HG02870 (cell line): ENCODE data around the gene SPTLC2.
A peak's percentile ranks its signal among the peaks of the same experiment; 100 is the strongest.

Source experiments
- ATAC-seq: cut with Tn5 transposase; IDR thresholded peaks from one replicate; pipeline ENCODE4 v1.9.1; 2021; ENCODE audit warnings: mild to moderate bottlenecking, moderate library complexity; ENCODE audit not compliant: unreplicated experiment

SPTLC2 gene

DNA sequence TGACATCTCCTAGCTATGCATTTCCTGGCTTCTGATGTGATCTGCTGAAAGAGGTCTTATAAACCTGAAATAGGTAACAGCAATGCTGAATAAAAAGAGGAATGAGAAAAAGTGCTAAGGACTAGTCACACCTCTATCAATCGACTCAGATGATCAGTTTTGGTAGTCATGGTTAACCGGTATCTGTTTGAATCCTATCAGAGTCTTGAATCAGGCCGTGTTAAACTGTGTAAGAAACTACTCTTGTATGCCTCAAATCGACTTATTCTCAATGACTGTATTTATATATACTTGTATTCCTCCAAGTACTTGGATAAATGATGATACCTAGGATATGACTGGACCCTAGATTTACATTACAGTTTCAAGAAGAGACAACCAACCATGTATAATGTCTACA, 107.1 kb downstream of the SPTLC2 start:
- no peak for ATAC-seq

DNA sequence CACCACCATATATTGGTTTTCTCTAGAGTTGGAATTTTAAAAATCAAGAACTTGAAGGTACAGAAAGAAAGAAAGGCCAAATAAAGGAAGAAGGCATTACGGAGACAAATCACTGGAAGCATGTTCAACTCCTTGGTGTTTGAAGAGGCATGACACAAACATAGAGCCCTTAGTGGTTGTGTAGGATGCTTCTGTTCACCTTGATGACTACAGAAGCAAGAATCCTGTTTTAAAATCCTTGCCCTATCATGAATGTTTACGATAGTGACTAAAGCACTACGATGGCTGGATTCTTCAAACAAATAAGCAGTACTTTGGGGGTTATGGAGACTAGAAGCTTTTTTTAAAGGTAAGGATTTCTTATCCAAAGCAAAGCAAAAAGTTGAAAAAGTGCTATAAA, 107.6 kb downstream of the SPTLC2 start:
- no peak for ATAC-seq

DNA sequence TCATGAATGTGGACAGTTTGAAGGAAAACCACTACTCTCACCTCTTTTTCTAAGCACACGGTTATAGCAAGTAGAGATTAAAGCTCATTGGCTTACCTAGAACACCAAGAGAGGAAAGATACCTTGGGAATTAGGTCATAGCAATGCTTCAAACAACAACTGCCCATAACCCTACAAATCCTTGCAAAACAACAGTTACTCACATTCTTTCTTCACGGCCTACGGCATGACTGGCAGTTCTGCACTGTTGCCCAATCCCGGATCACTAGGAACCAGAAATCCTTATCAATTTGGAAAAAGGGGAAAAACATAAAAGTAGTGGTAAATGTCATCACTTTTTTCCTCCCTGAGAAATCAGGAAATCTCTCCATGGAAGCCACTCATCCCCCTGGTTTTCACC, 108.2 kb downstream of the SPTLC2 start:
- ATAC-seq, result no peak

DNA sequence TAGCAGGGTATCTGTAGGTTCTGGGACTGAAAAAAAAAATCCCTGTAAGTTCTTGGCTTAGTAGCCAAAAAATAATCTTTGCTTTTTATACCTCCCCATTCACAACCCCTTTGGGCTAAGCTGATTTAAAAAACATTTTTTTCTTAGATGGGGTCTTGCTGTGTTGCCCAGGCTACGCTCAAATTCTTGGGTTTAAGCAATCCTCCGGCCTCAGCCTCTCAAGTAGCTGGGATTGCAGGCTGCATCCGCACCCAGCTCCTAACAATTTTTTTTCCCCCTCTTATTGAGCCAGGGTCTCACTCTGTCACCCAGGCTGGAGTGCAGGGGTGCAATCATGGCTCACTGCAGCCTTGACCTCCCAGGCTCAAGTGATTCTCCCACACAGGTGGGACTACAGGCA, 108.7 kb downstream of the SPTLC2 start:
- no peak for ATAC-seq

DNA sequence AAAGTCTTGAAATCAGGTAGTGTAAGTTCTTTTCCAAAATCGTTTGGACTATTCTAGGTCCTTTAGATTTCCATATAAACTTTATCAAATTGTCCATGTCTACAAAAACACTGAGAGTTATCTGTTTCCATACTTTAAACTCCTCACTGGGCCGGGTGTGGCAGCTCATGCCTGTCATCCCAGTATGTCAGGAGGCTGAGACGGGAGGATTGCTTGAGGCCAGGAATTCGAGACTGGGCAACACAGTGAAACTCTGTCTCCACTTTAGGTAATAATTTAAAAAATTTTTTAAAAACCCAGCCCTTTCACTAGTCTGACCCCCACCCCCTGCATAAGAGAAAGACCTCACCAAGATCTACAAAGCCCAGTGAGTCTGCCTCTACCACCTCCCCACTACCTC, 111.4 kb downstream of the SPTLC2 start:
- ATAC-seq, result no peak

DNA sequence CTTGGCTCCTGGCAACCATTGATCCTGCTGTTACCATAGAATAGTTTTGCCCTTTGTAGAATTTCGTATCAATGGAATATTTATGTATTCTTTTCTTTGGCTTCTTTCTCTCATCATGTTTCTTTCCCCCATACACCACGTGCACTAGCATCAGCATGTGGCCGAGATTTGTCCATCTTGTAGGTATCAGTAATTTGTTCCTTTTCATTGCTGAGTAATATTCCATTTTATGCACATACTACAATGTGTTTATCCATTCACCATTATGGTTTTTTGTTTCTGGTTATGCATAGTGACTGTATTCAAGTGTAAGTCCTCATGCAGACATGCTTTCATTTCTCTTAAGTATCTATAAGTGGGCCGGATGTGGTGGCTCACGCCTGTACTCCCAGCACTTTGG, 113.3 kb downstream of the SPTLC2 start:
- no peak for ATAC-seq

DNA sequence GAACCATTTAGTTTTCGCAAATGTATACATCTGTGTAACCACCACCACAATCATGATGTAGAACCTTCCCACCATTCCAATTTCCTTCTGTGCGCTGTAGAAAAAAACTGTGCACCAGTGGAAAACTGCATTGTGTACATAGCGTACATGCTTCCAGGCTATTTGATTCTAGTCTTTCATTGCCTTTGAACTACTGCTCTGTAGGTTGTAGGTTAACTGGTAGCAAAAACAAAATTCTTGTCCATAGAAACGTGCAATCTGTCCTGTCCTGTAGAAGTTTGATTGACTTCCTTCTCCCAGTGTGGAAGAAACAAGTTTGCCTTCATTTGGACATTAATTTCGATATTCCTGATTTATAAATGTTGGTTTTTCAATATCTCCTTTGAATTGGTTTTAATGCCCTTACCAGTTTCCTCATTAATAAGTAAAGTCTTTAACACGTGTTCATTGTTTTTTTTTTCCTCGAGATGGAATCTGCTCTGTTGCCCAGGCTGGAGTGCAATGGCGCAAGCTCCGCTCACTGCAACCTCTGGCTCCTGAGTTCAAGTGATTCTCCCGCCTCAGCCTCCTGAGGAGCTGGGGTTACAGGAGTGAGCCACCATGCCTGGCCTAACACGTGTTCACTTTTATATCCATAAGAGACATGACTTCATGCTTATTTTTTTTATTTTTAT, 114.2 kb downstream of the SPTLC2 start:
- ATAC-seq, result no peak

DNA sequence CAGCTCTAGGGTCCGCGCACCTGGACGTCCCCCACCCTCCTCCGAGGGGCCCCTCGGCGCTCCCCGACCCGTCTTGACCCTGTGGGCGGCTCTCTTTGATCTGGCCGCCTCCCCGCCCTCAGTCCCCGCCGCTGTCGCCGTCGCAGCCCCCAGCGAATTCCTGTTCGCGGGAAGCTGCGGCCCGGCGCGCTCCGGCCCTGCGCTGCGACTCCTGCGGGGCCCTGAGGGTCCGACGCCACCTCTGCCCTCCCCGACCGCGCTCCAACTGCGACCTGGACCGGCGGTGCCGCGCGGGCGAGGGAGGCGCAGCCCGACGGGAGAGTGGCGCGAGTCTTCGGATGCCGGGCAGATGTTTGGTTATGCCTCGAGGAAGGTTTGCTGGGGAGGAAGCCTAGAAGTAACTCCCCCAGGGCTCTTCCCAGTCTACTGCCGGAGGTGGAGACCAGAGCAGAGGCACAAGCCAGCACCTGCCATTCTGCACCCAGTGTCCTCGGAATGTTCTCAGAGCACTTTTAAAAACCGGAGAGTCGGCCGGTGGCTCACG, 117.4 kb downstream of the SPTLC2 start:
- no peak for ATAC-seq

DNA sequence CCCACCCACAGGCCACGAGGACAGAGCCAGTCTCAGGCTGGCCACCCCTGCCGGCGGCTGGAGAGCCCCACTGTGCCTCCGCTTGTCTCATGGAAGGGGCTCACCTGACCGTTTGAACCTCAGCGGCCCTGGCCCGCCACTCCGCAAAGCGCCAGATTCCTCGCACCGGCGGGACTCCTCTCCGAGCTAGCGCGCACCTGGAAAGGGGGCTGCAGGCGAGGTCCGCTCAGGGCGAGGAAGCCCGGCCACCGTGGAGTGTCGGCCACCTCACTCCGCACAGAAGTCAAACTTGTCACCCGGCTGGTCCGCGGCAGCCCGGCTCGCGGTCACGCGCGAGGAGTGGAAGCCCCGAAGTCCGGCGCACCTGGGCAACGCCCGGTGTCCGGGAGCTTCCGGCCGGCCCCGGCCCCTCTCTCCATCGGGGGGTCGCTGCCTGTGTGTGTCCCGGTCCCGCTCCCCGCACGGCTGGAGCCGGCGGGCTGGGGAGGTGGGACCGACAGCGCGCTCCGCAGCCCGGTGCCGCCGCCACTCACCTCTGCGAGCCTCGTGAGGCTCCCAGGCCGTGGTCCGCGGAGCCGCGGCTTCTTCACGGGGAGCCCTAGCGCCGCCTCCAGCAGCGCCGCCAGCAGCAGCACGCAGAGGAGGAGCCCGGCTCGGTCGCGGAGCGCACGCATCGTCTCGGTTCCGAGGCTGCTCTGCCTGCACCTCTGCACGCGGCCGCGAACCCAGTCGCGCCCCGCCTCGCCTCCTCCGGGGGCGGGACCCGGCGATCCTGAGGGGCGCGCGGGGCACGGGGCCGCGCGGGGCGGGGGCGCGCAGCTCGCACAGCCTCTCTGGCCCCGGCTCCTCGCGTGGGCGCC, 118.1 kb downstream of the SPTLC2 start, which contains the start of gene ISM2:
Gene ISM2, minus strand, starts transcription at position 697 of the 860 bp plus-strand sequence. Its CDS starts 23 bp downstream, at position 674.
- no peak for ATAC-seq

DNA sequence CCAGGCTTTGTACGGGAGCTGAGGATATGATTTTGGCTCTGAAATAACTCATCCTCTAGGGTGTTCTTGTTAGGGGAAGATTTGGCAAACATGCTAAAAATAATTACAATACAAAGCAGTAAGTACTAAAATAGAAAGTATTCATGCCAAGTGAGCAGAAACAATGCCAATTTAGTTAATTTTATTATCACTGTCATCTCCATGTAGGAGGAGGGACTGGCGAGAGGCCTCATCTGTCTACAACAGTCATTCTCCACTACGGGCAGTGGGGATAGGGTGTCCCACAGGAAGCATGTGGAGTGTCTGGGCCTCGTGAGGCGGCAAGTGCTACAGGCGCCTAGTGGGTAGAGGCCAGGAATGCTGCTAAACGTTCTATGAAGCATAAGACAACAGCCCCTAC, 121.1 kb downstream of the SPTLC2 start:
- no peak for ATAC-seq

DNA sequence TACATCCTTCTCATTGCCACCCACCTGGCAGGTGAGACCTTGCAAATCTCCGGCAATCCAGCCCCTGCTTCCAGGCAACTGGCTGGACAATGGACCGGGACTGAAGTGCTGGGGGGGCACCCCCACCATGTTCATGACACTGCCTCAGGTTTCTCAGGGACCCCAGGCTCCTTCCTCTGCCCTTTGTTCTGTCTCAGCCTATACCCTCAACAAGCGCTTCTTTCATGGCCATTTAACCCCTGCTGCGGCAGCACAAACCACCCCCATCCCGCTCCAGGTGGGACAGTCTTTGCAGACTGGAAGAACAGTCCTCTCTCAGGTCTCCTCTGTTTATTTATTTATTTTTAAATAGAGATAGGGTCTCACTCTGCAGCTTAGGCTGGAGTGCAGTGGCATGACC, 125.4 kb downstream of the SPTLC2 start:
- no peak for ATAC-seq

DNA sequence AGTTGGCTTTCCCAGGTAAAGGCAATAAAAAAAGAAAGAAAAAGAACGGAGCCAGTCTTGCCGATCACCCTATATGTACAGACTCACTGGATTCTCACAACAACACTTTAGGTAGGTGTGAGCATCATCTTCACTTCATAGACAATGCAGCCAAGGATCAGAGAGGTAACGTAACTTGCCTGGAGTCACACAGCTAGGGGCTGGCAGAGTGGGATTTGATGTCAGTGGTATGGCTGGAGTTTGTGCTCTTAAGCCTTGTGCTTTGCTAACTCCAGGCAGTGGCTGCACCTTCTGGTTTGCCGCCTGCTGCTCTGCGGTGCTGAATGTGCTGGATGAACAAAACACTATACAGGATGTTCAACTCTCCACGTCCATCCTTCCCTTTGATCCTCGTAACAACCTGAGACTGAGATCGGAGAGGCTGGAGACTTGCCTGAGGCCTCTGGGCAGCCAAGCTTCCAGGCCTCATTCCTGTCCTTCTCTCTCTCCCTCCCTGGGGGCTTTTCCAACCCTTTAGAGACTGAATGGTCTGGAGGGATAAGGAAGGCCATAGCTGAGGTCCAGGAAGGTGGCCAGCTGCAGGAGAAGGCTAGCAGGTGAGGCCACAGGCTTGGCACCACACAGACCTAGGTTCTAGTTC, 126.0 kb downstream of the SPTLC2 start:
- no peak for ATAC-seq

DNA sequence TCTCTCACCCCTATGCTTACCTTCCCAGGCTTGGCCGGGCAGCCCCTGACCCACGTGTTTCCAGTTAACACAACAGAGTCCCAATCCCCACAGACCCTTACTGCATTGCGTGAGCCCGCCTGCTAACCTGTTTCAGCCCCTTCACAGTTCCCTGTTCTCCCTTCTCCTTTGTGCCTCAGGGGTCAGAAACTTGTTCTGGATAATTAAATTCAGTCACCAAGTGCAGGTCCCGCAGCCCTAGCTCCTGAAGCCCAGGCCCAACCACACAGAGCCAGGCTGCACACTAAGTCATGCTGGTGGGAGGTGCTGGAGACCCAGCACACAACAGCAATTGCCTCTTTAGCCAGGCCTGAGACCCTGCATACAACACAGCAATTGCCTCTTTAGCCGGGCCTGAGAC, 127.4 kb downstream of the SPTLC2 start:
- no peak for ATAC-seq

DNA sequence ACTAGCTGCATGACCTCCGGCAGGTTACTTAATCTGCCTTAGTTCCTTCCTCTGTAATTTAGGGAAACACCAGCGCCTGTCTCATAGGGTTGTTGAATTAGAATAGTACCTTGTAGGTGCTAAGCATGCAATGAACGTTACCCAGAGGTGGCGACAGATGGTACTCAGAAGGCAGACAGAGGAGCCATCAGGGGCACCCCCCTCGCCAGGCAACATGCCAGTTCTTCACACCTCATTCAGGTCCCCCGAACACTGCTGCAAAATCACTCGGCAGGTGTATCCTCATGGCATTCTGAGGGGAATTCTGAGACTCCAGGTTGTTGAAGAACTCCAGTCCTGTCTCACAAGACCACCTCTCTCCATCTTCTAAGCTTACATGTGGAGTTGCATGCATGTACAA, 127.9 kb downstream of the SPTLC2 start:
- no peak for ATAC-seq

DNA sequence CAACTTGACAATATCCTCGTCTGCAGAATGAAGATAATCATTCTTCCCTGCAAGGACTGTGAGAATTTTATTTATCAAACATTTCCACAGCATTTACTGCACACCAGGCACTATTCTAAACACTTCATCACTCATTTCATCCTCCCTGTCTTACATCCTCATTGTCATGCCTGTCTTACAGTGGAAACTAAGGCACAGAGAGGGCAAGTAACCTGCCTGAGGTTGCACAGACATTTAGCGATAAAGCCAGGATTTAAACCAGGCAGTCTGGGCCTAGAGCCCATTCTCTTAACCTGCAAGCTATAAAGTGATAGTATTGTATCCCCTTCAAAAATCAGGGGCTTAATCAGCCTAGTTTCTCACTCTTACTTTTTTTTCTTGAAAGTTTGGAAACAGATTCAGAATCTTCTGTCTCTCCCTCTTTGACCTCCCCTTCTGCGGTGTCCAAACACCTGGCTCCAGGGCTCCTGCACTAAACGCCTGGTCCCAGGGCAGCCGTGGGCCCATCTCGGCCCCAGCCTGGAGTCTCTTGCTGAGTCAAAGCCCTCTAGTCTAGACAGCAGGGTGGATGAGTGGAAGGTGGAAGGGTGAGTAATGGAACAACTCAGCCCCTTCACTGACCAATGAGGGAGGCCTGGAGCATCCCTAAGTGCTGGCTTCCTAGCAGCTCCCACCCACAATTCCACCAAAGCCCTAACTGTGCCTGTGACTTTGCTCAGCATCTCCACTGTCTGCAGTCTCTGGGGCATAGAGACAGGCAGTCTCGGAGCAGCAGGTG, 130.3 kb downstream of the SPTLC2 start:
- ATAC-seq, result no peak

DNA sequence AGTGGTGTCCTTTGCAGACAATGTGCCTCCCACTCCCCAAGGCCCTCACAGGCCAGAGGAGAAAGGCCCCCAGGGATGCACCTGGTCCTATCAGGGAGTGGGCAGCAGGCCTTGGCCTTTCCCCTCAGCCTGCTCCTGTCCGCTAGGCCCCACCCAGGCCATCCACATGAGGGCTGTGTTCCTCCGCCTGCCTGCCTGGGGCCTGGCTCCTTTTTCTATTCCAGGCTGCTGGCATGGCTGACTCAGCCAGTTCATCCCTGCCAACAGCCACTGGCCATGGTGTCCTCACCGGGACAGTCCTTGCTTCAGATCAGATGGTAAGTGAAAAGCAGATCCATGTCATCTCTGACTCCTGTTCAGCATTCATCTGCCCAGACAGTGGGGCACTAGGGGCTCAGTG, 131.2 kb downstream of the SPTLC2 start:
- ATAC-seq, result no peak

DNA sequence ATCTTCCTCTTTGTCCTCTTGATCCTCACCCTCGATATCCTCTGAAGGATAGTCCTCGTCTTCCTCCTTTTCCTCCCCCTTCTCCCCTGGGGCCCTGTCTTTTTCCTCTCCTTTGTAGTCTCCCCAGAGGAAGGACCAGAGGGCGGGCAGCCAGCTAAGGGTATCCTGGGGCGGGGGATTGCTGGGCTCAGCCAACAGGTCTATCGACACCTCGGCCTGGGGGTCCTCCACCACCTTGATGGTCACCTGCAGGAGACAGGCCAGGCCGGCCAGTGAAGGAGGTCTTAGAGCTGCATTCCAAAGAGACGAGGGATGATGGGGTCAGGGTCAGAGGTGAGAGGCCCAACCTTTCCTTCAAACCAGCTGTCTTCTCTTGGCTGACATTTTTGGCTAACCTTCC, 134.0 kb downstream of the SPTLC2 start:
- no peak for ATAC-seq

DNA sequence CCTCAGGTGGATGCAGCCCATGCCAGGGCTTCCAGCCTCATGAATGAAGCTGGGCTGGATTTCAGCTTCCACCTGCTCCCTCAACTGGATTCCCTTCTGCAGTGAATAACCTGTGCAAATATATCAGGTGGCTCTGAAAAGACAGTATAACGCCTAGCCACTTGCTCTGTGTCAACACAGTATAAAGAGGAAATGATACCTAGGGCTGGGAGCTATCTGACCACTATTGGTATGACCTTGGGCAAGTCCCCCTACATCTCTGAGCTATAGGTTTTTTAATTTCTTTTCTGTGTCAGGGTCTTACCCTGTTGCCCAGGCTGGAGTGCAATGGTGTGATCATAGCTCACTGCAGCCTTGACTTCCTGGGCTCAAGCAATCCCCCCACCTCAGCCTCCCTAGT, 137.6 kb downstream of the SPTLC2 start:
- ATAC-seq, result peak; percentile 95

DNA sequence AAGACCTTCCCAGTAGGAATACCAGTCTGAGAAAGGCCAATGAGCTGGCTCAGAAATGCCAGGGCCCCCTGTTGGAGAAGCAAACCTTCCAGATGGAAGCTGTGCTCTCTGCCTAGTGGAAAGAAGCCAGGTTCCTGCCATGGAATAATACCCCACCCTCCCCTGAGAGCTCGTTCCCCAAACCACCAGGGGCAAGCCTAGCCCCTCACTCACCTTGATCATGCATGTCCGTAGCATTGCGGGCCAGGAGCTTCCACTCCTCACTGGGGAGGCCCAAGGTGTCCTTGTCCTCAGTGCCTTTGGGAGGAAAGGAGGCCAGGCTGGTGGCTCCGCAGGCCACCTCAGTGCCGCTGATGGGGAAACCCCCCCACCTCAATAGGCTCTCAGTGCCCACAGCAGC, 138.4 kb downstream of the SPTLC2 start:
- ATAC-seq, result no peak

DNA sequence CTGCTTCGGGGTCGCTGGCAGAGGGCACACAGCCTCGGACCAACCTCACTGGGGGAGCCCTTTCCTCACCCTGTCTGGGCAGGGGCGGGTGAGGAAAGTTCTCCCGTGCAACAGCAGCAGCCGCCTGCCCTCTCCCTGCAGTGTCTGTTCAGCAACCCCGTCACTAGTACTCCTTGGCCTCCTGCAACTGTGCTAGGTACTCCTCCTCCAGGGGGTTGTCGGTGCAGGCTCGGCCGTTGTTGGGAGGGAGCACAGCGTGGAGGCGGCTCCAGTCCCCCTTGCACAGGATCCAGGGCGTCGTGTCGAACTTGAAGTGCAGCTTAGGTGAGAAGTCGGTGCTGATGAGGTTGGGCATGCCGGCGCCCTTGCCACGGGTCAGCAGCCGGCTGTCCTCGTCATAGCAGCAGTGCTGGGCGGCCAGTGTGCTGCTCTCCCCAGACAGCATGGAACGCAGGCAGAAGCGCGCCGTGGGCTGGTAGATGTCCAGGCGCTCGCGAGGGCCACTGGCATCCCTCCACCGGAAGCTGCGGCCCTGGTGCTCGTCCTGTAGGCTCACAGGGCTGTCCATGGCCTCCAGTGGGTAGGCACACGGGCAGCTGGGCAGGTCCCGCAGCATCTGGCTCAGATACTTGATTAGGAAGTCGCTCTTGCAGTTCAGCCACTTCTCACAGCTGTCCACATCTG, 140.9 kb downstream of the SPTLC2 start:
- no peak for ATAC-seq
